ENCODE results near the gene CCR7. TPM values are rescaled to one million over a fixed set of nuclear protein-coding genes. Genes with fewer than 3 reads are reported as not detected.

The CCR7 gene
- total and polyA plus RNA-seq, 9 donors: 0.18 to 2.5 (median 0.37) TPM; not detected in 2

DNA sequence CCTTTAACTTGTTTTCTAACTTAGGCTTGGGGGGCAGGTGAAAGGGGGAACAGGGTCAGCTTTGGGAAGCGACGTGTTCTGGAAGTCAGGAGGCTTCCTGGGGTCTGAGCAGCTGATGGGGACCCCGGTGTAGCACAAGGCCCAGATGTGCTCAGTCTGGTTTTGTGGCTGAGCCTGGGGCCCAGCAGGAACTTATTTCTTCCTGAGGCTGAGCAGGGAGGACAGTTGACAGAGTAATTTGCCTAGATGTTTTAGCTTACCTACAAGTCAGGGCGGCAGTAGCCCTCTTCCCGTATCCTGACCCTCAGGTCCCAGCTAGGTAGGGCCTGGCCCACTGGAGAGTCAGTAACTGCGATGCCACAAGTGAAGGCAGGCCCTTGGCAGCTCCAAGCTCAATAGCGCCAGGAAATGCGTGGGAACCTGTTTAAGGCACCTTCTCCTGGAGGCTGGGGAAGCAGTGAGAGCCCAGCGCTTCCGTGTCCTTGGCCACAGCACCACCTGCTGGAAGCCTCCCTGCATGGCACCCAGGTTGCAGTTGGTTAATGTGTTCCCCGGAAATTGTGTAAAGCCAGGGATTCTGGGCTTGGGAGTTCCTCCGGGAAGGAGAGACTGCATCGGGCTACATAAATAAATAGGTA lies 5.2 kb downstream of the CCR7 start:
- no peaks in the 10 kb centered on the region for H3K9me3 ChIP-seq
- TF ChIP-seq, protein P1, sequence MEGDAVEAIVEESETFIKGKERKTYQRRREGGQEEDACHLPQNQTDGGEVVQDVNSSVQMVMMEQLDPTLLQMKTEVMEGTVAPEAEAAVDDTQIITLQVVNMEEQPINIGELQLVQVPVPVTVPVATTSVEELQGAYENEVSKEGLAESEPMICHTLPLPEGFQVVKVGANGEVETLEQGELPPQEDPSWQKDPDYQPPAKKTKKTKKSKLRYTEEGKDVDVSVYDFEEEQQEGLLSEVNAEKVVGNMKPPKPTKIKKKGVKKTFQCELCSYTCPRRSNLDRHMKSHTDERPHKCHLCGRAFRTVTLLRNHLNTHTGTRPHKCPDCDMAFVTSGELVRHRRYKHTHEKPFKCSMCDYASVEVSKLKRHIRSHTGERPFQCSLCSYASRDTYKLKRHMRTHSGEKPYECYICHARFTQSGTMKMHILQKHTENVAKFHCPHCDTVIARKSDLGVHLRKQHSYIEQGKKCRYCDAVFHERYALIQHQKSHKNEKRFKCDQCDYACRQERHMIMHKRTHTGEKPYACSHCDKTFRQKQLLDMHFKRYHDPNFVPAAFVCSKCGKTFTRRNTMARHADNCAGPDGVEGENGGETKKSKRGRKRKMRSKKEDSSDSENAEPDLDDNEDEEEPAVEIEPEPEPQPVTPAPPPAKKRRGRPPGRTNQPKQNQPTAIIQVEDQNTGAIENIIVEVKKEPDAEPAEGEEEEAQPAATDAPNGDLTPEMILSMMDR (IDR thresholded peaks at IDR 0.05): peak; percentile 93 to 98 (median 97)
- TF ChIP-seq EP300 (IDR thresholded peaks at IDR 0.05) (no peak), POLR2A (IDR thresholded peaks at IDR 0.05) (peak; percentile 26)
- H3K4me3 ChIP-seq: no peak overlapping the region
- 23 to 25% (median 25%) methylated on average over 13 of the region's 13 CpGs for WGBS, 3 donors
- peaks cover 29% of the 10 kb centered on the region for H3K4me1 ChIP-seq (ENCODE audit: insufficient read depth)
- intact Hi-C loops (cut with DNase I): loop anchor here (2.0 to 10.0 kb wide), 8 partner anchors 88 to 255 kb away; partner anchors contain the start of genes IGFBP4 (in 1 of the 4) and RARA (in 1 of the 4)
- peak overlapping the region; percentile 46 to 63 for H3K27ac ChIP-seq
- DNase-seq: peak; percentile 89 to 96 (median 96)
- no peaks in the 10 kb centered on the region for H3K27me3 ChIP-seq
- no peaks in the 10 kb centered on the region for H3K36me3 ChIP-seq

DNA sequence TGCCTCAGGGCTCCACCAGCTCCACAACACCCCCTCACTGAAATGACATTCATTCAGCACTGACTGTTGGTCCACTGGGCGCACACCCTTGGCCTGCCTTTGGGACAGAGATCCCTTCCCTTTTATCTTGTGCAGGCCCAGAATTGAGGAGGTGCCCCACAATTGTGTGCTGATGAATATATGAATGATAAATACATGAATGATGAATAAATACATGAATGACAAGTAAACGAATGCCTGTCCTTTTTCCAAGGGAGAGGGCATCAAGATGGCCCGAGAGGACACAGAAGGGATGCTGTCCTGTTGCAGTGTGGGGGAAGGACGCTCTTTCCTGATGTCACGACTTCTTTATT lies 5.7 kb downstream of the CCR7 start:
- peaks cover 34% of the 10 kb centered on the region for H3K4me1 ChIP-seq (ENCODE audit: insufficient read depth)
- whole genome bisulfite sequencing, 3 donors: 83 to 90% (median 86%) methylated on average over 5 of the region's 5 CpGs

DNA sequence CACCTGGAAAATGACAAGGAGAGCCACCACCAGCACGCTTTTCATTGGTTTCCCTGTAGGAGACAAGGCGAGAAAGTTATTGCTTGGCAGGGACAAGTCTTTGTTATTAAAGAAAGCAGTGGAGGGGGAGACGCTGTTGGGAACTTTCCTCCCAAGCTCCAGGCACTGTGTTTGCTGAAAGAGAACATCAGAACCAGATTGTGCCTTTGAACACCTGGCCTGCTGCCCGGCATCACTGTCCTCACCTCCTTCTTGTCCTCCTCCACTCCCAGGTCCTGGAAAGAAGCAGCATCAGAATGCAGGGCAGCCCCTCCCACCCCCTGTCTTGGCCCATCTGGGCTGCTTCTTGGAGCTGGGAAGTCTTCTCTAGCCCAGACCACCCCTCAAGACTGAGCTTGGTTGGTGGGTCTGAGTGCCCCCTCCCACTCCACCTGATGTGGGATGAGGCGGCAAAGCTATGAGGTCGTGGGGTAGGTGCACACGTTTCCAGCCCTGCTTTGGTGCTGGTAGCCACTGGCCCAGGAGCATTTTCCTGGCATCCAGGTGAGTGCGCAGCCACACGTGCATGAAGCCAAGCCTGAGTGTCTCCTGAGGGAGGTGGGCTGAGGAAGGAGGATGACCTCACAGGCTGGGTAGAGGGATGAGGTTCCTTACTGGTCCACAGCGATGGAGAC lies 6.2 kb downstream of the CCR7 start:
- Histone ChIP-seq H3K27ac (peak overlapping the region; percentile 46 to 63), H3K9me3 (no peaks in the 10 kb centered on the region), H3K4me1 (ENCODE audit: insufficient read depth) (peaks cover 38% of the 10 kb centered on the region), H3K4me3 (no peak overlapping the region), H3K36me3 (no peaks in the 10 kb centered on the region), H3K27me3 (no peaks in the 10 kb centered on the region)
- intact Hi-C loops (cut with DNase I): loop anchor here (2.0 to 10.0 kb wide), 6 partner anchors 87 to 254 kb away; partner anchors contain the start of genes IGFBP4 (in 1 of the 4) and RARA (in 1 of the 4)
- TF ChIP-seq, protein P1 (IDR thresholded peaks at IDR 0.05): no peak
- TF ChIP-seq EP300 (IDR thresholded peaks at IDR 0.05) (no peak), POLR2A (IDR thresholded peaks at IDR 0.05) (no peak)
- WGBS, 3 donors: 63 to 65% (median 64%) methylated on average over 10 of the region's 10 CpGs
- peak in 4 of 5 donors; percentile 70 to 82 (median 72) for DNase-seq

More for the DNA sequence above, 5.7 kb downstream of the CCR7 start:
- Histone ChIP-seq H3K36me3 (no peaks in the 10 kb centered on the region), H3K4me3 (no peak overlapping the region), H3K9me3 (no peaks in the 10 kb centered on the region), H3K27me3 (no peaks in the 10 kb centered on the region), H3K27ac (peak overlapping the region; percentile 46 to 63)
- intact Hi-C loops (cut with DNase I): loop anchor here (2.0 to 10.0 kb wide), 6 partner anchors 87 to 255 kb away; partner anchors contain the start of genes IGFBP4 (in 1 of the 4) and RARA (in 1 of the 4)
- no peak for DNase-seq
- no peak for TF ChIP-seq EP300 (IDR thresholded peaks at IDR 0.05)
- TF ChIP-seq, protein P1 (IDR thresholded peaks at IDR 0.05): no peak
- TF ChIP-seq POLR2A (IDR thresholded peaks at IDR 0.05): no peak

DNA sequence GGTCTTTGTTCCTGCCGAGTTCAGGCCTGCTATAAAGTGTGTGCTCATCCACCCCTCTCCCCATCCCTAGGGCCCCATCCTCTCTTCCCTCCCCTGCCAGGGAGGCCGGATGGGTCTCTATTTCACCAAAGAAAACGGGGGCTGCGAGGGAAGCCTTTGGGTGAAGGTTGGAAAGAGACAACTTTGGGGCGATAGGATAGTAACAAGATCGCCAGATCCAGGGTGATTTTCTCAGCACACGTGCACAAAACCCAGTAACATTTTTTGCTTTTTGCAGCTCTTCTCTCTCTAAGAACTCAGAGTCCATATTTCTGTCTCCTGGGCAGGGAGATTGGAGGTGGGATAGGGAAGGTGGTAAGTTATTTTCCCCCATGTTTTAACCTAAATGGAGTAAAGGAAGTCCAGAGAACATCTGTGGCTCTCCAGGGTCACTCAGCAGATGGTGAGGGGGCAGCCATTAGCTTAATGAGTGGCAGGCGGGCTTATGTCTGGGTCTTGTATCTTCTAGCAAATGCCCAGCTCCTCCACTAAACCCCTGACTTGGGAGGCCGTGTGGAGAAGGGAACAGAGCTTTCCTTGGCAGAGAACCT lies 6.9 kb downstream of the CCR7 start:
- WGBS, 3 donors: 66 to 69% (median 67%) methylated on average over 9 of the region's 9 CpGs
- Histone ChIP-seq H3K4me3 (no peak overlapping the region), H3K27ac (peak overlapping the region in 1 of 2 donors; percentile 63), H3K9me3 (no peaks in the 10 kb centered on the region), H3K36me3 (no peaks in the 10 kb centered on the region), H3K27me3 (no peaks in the 10 kb centered on the region), H3K4me1 (ENCODE audit: insufficient read depth) (peaks cover 42% of the 10 kb centered on the region)
- no peak for TF ChIP-seq POLR2A (IDR thresholded peaks at IDR 0.05)
- TF ChIP-seq, protein P1 (IDR thresholded peaks at IDR 0.05): no peak
- TF ChIP-seq EP300 (IDR thresholded peaks at IDR 0.05): no peak
- intact Hi-C loops (cut with DNase I): loop anchor here (2.0 to 10.0 kb wide), 6 partner anchors 86 to 254 kb away; partner anchors contain the start of genes IGFBP4 (in 1 of the 4) and RARA (in 1 of the 4)
- no peak for DNase-seq

All from ovary (tissue), 9 donors.